HG03139 (cell line): ENCODE data around the gene HOXC11.

Experiments used
- ATAC-seq: cut with Tn5 transposase; IDR thresholded peaks from one replicate; pipeline ENCODE4 v1.9.1; 2021; ENCODE audit not compliant: unreplicated experiment

The HOXC11 gene

DNA sequence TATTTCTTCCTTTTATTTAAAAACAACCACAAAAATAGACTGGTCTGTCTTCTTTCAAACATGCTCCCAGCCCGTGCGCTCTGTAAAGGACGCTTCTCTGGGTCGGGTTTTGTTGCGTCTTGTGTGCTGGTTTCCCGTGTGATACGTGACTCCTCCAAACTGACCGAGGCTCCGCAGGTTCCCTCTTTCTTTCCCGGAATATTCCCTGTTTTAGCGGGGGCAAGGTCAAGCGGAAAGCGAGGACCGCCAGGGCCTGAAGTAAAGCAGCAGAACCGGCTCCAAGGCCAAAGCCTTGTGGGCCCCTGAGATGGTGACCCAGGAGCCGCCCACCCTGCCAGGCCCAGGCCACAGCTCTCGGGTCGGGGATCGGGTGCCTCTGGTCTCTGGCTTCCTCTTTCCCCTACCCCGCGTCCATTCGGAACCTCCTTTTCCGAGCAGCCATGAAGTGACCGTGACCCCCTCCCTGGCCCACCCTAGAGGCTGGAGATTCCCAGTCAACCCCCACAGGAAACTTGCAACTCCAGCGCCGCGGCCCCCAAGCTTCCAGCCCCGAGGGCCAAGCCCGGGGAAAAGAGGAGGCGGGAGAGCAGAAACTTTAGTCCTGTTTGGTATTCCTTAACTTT is 11.1 kb downstream of the HOXC11 start:
- ATAC-seq: no peak

DNA sequence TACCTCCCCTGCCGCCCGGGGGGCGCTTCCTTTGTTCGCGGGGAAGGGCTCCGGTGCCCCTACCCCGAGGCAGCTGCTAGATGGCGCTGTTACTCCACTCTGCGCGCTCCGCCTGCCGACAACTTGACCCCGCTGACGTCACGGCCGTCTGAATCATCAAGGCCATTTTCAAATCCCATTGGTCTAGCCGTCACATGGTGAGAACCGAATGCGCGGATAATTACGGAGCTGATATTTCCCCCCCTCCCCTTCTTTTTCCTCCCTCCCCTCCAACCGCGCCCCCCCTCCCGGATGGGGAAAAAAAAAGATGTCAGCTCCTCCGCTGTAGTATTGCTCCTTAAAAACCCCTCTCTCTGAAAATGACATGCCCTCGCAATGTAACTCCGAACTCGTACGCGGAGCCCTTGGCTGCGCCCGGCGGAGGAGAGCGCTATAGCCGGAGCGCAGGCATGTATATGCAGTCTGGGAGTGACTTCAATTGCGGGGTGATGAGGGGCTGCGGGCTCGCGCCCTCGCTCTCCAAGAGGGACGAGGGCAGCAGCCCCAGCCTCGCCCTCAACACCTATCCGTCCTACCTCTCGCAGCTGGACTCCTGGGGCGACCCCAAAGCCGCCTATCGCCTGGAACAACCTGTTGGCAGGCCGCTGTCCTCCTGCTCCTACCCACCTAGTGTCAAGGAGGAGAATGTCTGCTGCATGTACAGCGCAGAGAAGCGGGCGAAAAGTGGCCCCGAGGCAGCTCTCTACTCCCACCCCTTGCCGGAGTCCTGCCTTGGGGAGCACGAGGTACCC is 12.2 kb downstream of the HOXC11 start, which contains the start of gene HOXC10:
Gene HOXC10 (plus strand): TSS at position 246 of the 791 bp plus-strand sequence. CDS start 114 bp downstream, at position 360.
- peak; percentile 53 for ATAC-seq

DNA sequence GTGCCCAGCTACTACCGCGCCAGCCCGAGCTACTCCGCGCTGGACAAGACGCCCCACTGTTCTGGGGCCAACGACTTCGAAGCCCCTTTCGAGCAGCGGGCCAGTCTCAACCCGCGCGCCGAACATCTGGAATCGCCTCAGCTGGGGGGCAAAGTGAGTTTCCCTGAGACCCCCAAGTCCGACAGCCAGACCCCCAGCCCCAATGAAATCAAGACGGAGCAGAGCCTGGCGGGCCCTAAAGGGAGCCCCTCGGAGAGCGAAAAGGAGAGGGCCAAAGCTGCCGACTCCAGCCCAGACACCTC is 12.7 kb downstream of the HOXC11 start:
- ATAC-seq: no peak

DNA sequence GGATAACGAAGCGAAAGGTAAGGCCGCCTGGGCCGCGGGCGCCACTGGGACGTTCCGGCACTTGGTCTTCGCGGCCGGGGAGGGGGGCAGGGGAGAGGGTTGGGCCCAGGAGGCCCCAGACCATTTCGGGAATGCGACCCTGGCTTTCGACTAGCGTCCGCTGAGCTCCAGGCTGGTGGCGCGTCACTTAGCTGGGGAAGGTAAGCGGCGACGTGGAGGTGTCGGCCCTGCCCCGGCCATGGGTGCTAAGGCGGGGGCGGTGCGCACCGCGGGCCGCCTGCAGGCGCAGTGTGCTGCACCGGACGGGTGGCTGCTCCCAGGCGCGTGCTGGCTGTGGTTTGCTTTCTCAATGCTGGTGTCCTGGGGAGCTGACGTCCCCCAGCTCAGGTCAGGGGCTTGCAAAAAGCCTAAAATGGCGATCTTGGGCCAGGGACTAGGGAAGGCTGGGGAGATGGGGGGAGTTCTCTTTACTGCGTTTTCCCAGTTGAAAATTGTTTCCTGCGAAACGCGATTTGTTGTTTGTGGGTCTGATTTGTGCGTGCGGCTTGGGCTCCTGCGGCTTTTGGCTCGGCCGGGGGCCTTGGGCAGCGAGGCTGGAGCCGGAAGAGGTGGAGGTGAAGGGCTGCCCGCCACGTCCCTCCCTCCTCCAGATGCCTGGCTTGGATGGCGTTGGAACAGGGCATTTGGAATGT is 13.2 kb downstream of the HOXC11 start:
- no peak for ATAC-seq

DNA sequence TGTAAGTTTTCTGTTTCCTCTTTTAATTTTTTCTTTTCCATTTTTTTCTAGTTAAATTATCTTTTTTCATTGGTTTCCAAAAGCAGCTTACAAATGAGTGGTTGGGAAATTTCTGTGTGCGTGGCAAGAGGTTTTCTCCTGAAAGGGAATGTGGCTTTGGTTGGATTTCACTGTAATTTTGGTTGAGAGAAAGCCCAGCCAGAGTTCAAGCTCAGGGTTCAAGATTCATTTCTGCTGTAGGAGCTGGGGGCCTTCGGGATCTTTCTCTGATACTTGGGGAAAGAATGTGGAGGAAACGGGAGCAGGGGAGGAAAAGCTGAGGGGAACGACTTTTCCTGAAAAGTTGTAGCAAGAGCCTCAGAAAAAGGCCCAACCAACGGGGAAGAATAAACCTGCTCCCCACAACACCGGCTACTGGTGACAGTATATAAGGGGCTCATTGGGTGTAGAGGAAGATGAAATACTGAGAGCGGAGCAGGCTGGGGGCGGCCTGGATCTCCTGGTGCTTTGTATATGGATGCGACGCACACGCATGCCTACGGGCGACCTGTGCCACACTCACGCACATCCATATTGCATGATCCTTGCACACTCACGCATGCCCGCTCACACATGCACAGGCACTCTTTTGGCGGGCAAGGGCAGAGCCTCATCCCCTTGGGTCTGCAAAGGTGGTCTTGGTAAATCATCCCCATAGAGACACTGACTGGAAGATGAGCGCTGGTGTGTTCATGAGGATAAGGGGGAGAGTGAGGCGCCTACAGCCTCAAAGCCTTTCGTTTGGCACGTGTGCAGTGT is 14.0 kb downstream of the HOXC11 start:
- no peak for ATAC-seq

DNA sequence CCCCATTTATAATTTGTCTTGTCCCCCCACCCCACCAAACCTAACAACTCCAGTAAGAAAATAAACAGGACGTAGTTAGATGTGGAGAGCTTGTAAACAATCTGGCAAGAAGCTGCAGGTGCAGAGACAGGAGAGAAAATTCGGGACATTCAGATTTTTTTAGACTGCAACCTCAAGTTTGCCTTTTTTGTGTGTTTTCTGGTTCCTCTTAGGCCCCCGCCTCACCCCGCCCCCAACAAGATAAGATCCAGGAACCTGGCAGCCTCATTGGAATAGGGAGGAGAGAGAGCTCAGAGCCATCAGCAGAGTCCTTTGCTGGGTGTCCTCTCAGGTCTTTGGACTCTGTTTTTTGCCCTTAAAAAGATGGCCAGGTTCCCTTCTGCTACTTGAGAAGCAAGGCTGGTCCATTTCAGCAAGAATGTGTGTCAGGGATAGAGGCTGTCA is 14.9 kb downstream of the HOXC11 start:
- ATAC-seq: no peak

DNA sequence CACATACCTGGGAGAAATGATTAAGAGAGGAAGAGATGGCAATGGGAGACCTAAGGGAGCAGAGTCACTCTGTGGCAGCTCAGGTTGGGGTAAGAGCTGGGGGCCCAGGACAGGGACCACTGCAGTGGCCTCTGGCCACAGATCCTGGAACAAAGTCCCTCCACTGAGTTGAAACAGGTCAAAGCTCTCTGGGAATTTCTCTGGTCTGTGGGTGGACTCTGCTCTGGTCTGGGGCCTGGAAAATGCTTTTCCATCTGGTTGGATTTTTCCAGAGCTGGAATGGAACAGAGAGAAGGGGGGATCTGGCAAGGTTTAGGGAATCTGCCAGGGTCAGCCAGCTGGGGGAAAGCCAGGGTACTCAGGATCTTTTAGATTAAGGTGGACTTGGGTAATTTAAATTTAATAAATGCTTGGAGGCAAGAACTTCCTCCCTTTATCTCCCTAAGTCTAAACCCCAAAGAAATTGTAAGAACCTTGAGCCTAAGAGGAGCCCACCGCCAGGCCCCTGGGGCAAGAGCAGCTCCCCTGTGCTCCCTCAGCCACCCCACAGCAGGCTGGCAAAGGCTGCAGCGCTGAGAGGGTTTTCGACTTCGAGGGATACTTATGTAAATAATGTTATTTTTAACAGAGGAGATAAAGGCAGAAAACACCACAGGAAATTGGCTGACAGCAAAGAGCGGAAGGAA is 15.8 kb downstream of the HOXC11 start:
- no peak for ATAC-seq

DNA sequence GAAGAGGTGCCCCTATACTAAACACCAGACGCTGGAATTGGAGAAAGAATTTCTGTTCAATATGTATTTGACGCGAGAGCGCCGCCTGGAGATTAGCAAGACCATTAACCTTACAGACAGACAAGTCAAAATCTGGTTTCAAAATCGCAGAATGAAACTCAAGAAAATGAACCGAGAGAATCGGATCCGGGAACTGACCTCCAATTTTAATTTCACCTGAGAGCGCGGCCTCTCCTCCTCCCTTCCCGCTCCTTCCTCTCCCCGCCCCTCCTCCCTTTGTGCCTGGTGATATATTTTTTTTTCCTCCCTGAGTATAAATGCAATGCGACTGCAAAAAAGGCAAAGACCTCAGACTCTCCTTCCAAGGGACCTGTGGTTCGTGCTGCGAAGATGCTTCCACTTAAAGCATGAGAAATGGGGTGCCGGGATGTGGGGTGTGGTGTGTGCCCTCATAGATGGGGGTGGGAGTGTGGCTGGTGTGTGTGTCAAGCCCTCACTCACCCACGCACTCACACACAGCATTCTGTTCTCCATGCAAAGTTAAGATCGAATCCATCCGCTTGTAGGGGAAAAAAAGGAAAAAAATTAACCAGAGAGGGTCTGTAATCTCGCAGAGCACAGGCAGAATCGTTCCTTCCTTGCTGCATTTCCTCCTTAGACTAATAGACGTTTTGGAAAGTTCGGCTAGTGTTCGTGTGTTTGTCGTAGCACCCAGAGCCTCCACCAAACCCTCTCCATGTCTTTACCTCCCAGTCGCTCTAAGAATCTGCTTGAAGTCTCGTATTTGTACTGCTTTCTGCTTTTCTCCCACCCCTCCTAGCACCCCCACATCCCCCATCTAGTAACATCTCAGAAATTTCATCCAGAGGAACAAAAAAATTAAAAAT is 16.5 kb downstream of the HOXC11 start:
- ATAC-seq: no peak

DNA sequence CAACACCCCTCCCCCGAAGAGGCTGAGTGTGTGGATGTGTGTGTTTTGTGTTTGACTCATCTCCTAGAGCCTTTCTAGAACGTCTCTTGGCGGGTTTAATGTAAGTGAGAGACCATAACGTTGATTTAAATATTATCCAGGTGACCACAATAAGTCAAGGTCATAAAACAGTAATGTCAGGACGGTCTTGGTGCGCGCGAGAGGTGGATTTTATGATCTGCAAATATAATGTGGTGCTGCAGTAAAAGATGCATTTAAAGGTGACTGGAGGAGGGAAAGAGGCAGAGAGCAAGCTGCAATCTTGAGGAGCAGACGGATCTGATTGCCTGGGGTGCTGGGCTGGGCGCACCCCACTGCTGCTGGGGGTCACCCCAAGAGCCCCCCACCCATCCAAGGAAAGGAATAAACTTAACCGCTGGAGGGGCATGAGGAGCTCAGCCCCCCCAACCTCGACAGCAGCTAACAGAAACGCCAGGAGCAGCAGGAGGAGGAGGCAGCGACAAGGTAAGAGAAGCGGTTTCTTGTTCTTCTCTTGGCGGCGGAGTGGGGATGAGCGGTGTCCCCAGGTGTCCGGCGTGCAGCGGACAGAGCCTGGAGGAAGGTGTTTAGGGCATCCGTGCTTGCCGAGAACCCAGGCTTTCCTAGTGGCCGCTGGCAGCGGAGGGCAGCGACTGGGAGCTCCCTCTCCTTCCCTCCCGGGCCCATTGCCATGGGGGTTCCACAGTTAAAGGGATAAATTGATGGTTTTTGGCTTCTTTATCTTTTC is 17.6 kb downstream of the HOXC11 start:
- ATAC-seq: no peak

DNA sequence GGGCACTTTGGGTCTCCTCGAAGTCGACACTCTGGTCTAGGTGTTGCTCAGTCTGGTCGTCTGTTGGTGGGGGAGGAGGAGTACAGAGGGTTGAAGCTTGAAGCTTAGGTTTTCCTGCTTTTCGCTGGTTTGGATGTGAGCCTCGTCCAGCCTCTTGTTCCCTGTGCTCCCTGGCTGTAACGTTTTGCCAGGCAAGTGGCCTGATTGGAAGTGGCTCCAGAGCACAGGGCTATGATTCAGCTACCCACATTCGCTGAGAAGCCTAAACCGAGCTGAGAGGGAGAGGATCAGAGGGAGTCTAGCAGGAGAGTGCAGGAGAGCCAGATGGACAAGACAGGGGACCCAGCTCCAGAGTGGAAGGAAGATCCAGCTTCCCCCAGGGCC is 18.1 kb downstream of the HOXC11 start:
- no peak for ATAC-seq

DNA sequence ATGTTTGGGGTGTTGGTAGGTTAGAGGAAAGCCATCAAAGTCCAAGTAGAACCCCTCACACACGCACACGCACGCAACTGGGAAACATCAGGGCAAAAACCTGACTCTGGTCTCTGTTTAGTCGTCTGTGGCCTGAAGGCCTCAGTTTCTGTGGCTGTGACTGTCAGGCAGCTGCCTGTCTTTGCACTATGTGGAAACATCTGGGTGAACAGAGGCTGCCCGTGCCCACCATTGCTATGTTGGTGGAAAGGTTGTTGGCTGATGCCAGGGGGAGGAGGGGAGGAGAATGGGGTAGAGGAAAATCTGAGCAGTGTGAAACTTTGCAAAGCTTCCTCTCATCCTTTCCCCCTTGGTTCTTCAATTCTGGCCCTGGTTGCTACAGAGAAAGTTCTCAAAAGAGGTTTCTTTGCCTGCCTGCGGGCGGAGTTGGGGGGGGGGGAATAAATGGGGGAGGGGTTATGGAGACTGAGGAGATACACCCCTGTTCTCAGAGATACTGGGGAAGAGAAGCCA is 19.5 kb downstream of the HOXC11 start:
- ATAC-seq: no peak

DNA sequence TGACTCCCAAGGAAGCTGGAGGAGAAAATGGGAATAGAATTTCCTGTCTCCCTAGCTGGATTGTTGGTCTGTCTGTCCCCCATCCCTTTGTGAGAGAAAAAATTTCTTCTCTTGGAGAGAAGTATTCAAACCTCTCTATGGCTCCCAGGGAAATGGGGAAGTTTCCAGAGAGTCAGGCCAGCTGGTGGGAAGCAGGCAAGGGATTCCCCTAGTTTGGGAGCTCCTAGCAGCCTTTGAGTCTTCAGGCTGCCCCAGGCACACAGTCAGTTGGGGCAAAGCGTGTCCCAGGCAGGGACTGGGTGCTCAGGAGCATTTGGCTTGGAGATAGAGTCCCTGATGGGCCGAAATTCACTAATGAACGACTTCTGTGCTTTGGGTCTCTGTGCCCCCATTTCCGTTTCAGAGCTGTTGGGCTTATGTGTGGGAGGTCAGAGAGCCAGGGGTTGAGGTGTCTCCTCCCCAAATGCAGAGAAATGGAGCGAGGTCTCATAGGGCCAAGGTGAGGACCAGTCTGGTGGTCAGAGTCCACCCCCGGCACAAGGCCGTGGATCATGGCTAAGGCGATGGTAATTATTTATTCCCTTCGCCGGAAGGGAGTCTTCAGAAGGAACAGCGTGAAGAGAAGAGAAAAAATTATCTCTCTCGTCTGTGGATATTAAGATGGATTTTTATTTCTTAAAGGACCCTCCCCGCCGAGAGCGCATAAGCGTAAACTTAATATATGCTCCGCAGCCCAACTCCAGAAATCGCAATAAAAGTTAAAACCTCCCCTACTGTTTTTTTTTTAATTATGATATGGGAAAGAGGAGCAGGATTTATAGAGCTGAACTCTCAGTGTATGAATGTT is 20.5 kb downstream of the HOXC11 start:
- no peak for ATAC-seq

DNA sequence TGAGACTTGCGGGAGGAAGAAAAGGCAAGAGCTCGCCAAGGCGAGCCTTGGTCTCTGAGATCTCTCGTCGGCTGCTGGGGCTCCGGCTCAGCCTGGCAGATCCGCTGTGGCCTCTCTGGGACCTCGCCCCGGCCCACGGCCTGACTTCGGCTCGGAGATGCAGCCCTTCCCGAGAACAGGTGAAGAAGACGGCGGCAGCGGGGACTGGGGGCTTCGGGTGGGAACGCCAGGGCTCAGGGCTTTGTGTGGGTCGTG is 21.0 kb downstream of the HOXC11 start:
- ATAC-seq: no peak

DNA sequence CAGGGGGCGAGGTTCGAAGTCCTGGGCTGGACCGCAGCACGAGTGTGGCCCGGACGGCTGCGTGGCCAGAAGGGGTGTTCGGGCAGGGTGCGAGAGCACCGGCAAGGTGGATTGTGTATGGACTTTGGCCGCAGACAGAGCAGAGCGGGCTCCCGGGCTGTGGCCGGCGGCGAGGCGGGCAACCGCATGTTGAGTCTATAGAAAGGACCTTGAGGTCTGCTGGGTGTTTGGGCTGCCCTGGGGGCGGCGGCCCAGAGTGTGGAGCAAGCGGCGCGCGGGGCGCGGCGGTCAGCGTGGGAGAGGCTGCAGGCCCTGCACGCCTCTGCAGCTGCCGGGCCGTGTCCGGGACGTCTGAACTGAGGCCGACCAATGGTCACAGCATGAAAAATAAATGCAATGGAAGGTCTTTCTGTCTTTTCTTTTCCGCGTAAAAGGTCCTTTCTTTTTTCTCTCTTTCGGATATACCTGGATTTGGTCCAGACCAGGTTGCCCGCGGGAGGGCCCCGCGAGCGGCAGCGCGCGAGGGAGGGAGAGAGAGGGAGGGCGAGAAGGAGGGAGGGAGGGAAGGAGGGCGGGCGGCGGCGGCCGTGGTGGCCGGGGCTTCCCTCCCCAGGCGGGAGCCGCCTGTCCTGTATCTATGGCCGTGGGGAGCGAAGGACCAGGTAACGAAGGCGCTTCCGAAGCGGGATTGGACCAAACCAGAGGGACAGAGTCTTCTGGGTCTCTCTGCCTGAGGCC is 21.5 kb downstream of the HOXC11 start:
- no peak for ATAC-seq

DNA sequence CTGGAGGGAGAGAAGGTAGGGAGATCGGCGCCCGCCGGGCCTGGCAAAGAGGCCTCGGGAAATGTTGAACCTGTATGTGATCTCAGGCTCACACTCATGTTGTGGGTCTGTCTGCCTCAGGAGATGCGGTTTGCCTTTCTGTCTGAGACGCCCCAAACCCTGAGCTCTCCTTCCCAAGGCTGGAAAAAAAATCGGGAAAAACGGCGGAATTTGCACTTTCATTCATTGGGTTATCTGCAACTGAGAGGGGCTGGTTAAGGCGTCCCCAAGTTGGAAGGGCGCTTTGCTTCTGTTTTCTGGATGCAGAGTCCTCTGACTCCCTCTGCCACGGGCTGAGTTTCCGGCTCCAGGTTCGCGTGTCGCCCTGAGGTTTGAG is 22.1 kb downstream of the HOXC11 start:
- ATAC-seq: no peak

DNA sequence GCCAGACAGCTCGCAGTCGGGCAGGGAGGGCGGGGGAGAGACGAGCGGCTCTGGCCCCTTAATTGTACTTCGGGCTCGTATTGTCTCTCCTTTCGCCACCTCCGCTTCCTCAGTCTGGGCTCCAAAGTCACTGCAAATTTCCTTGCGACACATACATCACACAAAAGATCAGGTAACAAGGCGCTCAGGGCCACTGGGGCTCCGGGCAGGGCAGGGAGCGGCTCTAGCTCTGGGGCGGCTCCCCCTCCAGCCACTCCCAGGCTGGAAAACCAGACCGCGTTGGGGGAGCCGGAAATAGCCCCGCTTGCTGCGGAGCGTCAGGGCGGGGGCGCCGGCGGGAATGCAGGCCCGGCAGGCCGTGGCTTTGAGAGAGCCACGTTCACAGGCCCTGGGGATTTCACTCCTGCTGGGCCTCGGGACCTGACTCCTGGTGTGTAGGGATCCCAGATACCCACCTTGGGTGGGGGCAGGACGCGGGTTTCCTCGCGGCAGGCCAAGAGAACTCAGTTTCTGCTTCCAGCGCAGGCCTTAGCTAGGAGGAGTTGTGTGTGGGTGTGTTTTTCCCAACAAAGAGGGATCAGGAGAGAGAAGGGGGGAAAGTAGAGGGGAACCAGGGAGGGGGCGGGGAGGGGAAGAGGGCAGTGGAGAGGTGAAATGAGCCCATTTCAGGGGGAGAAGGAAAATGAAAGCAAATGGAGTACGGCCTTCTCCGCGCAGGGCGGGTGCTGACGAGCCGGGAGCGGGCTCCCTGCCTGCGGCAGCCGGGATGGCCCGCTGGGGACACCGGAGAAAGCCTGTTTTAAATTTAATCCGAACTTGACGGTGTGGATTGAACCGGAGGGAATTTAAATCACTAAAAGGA is 22.7 kb downstream of the HOXC11 start:
- ATAC-seq: no peak
